PC-3 (cell line): Measurements from ENCODE around the gene HID1. TPM values are rescaled to one million over a fixed set of nuclear protein-coding genes. Genes with fewer than 3 reads are reported as not detected.

Experiments used
- ATAC-seq: fragments of 200-7000 bp; cut with Tn5 transposase; 2 replicates; pipeline ENCODE4 v1.9.1; 2020; ENCODE audit warnings: mild to moderate bottlenecking, moderate library complexity
- BruUV-seq: library from RNA; stranded (reverse); fragments of 400-500 nt; replicated peaks from 2 replicates; lab custom pipeline; 2021; lab: Mats Ljungman, UMichigan
- CTCF ChIA-PET: fragments of 300-600 bp; sonication (Branson Sonifier 250); formaldehyde crosslinking; loops from one replicate; lab custom pipeline; 2022; ENCODE audit warnings: antibody characterized with exemption; lab: Charles Lee
- POLR2A ChIA-PET: fragments of 300-600 bp; sonication (Branson Sonifier 250); formaldehyde crosslinking; loops from one replicate; lab custom pipeline; 2022; ENCODE audit warnings: antibody characterized with exemption; ENCODE audit not compliant: unreplicated experiment; lab: Charles Lee
- DNase-seq: peaks from one replicate; pipeline ENCODE4 v3.0.0-alpha.2; 2015
- H2AFZ ChIP-seq: fragments of 300-600 bp; sonication (generic); 2 replicates; pipeline ENCODE4 v1.6.0; 2016; ENCODE audit warnings: antibody characterized with exemption, low read length
- H3F3A ChIP-seq: fragments of 300-600 bp; sonication (generic); one replicate; pipeline ENCODE4 v1.6.0; 2017; ENCODE audit warnings: antibody characterized with exemption, low read length, control low read depth, mild to moderate bottlenecking; ENCODE audit not compliant: unreplicated experiment
- H3K27ac ChIP-seq: fragments of 300-600 bp; sonication (generic); 2 replicates; pipeline ENCODE4 v1.5.1; 2016; ENCODE audit warnings: mild to moderate bottlenecking, low read length
- H3K27me3 ChIP-seq: fragments of 300-600 bp; sonication (generic); 2 replicates; pipeline ENCODE4 v1.6.1; 2016; ENCODE audit warnings: low read length, mixed read lengths
- H3K36me3 ChIP-seq: fragments of 300-600 bp; sonication (generic); 2 replicates; pipeline ENCODE4 v1.6.1; 2016; ENCODE audit warnings: low read depth, mixed run types, low read length, mixed read lengths
- H3K4me1 ChIP-seq: fragments of 300-600 bp; sonication (generic); 2 replicates; pipeline ENCODE4 v1.5.1; 2016; ENCODE audit warnings: low read length; ENCODE audit not compliant: insufficient read depth
- H3K4me2 ChIP-seq: fragments of 300-600 bp; sonication (generic); 2 replicates; pipeline ENCODE4 v1.6.0; 2016; ENCODE audit warnings: low read length
- H3K4me3 ChIP-seq: fragments of 300-600 bp; sonication (generic); 2 replicates; pipeline ENCODE4 v1.5.1; 2016; ENCODE audit warnings: mild to moderate bottlenecking, low read length, mixed read lengths
- H3K79me2 ChIP-seq: fragments of 300-600 bp; sonication (generic); 2 replicates; pipeline ENCODE4 v1.6.1; 2017; ENCODE audit warnings: low read length, mixed read lengths
- H3K9ac ChIP-seq: fragments of 300-600 bp; sonication (generic); 2 replicates; pipeline ENCODE4 v1.6.0; 2016; ENCODE audit warnings: mild to moderate bottlenecking, low read length
- H3K9me2 ChIP-seq: fragments of 300-600 bp; sonication (generic); replicated peaks from 2 replicates; pipeline ENCODE4 v1.6.1; 2016; ENCODE audit warnings: mixed run types, low read length, mixed read lengths
- H3K9me3 ChIP-seq: fragments of 300-600 bp; sonication (generic); 2 replicates; pipeline ENCODE4 v1.6.1; 2016; ENCODE audit warnings: low read length, mixed read lengths
- H4K20me1 ChIP-seq: fragments of 300-600 bp; sonication (generic); 2 replicates; pipeline ENCODE4 v1.6.1; 2016; ENCODE audit warnings: low read length, mixed read lengths
- EZH2 ChIP-seq: fragments of 300-600 bp; sonication (generic); IDR thresholded peaks from one replicate; pipeline ENCODE4 v1.6.1; 2017; ENCODE audit warnings: antibody characterized with exemption, mild to moderate bottlenecking, low read length; ENCODE audit not compliant: unreplicated experiment
- EZH2phosphoT487 ChIP-seq: fragments of 300-600 bp; sonication (generic); IDR thresholded peaks from 2 replicates; pipeline ENCODE4 v1.6.1; 2018; ENCODE audit warnings: mild to moderate bottlenecking, antibody characterized with exemption, low read length, borderline replicate concordance
- intact Hi-C: fragments of 100-400 bp; cut with micrococcal nuclease; formaldehyde crosslinking; loops from 2 replicates; pipeline ENCODE4 v1.9.0; 2023
- total RNA-seq: library from RNA; depleted of rRNA; stranded (reverse); fragments of >200 nt; gene quantifications from 2 replicates; pipeline ENCODE4 v1.2.3, GENCODE V29; 2014
- TF ChIP-seq, protein P1 (sequence below): fragments of 300-600 bp; sonication (generic); conservative IDR thresholded peaks from 2 replicates; pipeline ENCODE4 v1.5.1; 2017; ENCODE audit warnings: antibody characterized with exemption, low read depth, mild to moderate bottlenecking, low read length

Gene HID1
- total RNA-seq, 1 experiment from 2014 or later = 40.6 TPM

DNA sequence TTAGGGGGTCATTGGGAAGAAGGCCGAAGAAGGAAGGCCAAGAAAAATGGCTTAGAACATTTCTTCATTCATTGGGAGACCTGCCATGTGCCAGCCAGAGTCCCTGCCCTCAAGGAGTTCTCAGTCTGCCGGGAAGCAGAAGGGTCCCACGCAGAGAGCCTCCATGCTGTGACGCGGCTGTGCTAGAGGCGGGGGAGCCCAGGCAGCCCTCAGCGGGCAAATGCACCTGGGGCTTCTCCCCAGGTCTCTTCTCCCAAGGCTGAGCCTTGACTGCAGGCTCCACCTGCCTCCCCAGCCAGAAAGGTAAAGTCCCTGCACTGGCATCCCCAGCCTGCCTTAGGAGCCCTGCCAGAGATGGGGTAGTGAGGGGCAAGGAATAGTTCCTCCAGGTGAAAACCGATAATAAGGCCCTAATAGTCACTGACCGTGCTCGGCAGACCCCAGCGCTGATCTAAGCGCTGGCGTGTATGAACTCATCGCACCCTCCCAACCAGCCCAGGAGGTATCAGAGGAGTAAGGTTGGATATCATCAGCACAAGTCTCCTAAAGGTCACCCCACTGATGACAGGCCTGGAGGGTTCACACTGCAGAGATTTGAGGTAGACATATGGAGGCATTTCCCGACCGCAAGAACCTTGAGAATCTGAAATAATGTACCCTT is 8.9 kb upstream of the HID1 start:
- ATAC-seq = no peak
- Histone ChIP-seq H3K36me3 (no peaks in the 10 kb centered on the region), H3K27me3 (no peaks in the 10 kb centered on the region), H3K27ac (peak overlapping the region; percentile 50), H3K79me2 (no peaks in the 10 kb centered on the region), H4K20me1 (no peaks in the 10 kb centered on the region), H2AFZ (peak overlapping the region; percentile 99), H3K4me1 (peaks cover 12% of the 10 kb centered on the region), H3F3A (peaks cover 2% of the 10 kb centered on the region), H3K4me3 (peak overlapping the region; percentile 78), H3K9ac (peak overlapping the region; percentile 79), H3K9me2 (no peaks in the 10 kb centered on the region), H3K4me2 (peak overlapping the region; percentile 98), H3K9me3 (no peaks in the 10 kb centered on the region)
- POLR2A ChIA-PET = no interaction called here
- CTCF ChIA-PET = no interaction called here
- intact Hi-C loops = no loop called here
- DNase-seq = no peak
- TSS peak; percentile 94 for BruUV-seq
- TF ChIP-seq, protein P1, sequence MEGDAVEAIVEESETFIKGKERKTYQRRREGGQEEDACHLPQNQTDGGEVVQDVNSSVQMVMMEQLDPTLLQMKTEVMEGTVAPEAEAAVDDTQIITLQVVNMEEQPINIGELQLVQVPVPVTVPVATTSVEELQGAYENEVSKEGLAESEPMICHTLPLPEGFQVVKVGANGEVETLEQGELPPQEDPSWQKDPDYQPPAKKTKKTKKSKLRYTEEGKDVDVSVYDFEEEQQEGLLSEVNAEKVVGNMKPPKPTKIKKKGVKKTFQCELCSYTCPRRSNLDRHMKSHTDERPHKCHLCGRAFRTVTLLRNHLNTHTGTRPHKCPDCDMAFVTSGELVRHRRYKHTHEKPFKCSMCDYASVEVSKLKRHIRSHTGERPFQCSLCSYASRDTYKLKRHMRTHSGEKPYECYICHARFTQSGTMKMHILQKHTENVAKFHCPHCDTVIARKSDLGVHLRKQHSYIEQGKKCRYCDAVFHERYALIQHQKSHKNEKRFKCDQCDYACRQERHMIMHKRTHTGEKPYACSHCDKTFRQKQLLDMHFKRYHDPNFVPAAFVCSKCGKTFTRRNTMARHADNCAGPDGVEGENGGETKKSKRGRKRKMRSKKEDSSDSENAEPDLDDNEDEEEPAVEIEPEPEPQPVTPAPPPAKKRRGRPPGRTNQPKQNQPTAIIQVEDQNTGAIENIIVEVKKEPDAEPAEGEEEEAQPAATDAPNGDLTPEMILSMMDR = no peak
- no peak for TF ChIP-seq EZH2
- no peak for TF ChIP-seq EZH2phosphoT487

- Histone ChIP-seq H3K9me3 (no peaks in the 10 kb centered on the region), H3F3A (no peaks in the 10 kb centered on the region), H3K4me1 (peaks cover 12% of the 10 kb centered on the region), H3K36me3 (no peaks in the 10 kb centered on the region), H4K20me1 (no peaks in the 10 kb centered on the region), H3K9me2 (no peaks in the 10 kb centered on the region), H3K79me2 (no peaks in the 10 kb centered on the region), H3K4me3 (no peak overlapping the region), H2AFZ (no peak overlapping the region), H3K4me2 (no peak overlapping the region), H3K9ac (no peak overlapping the region), H3K27me3 (no peaks in the 10 kb centered on the region), H3K27ac (no peak overlapping the region)
- CTCF ChIA-PET = no interaction called here
- BruUV-seq = no TSS peak
- POLR2A ChIA-PET = interaction anchor here (0.6 kb wide), 1 partner anchor 16 kb away, joined by 3 read pairs; no protein-coding TSS in a partner anchor
- DNase-seq = no peak
- no peak for ATAC-seq
- intact Hi-C loops = no loop called here
- TF ChIP-seq EZH2phosphoT487 (no peak), EZH2 (no peak)
- TF ChIP-seq, protein P1 = no peak
Measured at GRCh38 chr17:74979408-74980146, 7.0 kb upstream of the HID1 start.

- TF ChIP-seq, protein P1 = no peak
- TF ChIP-seq EZH2 (no peak), EZH2phosphoT487 (no peak)
- H3K36me3 ChIP-seq = no peaks in the 10 kb centered on the region
- BruUV-seq = no TSS peak
- ATAC-seq = no peak
- CTCF ChIA-PET = no interaction called here
- no peaks in the 10 kb centered on the region for H3F3A ChIP-seq
- H3K9me2 ChIP-seq = no peaks in the 10 kb centered on the region
- H3K27ac ChIP-seq = no peak overlapping the region
- H3K9me3 ChIP-seq = no peaks in the 10 kb centered on the region
- no peak overlapping the region for H3K9ac ChIP-seq
- H2AFZ ChIP-seq = no peak overlapping the region
- no peak overlapping the region for H3K4me2 ChIP-seq
- no peaks in the 10 kb centered on the region for H3K79me2 ChIP-seq
- no peaks in the 10 kb centered on the region for H3K27me3 ChIP-seq
- intact Hi-C loops = no loop called here
- peaks cover 12% of the 10 kb centered on the region for H3K4me1 ChIP-seq
- POLR2A ChIA-PET = no interaction called here
- H4K20me1 ChIP-seq = no peaks in the 10 kb centered on the region
- no peak overlapping the region for H3K4me3 ChIP-seq
- DNase-seq = no peak
Measured at GRCh38 chr17:74978240-74978639, 5.7 kb upstream of the HID1 start.
